Astrocyte (in vitro differentiated cells and primary cell): ENCODE measurements around the gene DMAP1. TPM values are rescaled to one million over a fixed set of nuclear protein-coding genes. Genes with fewer than 3 reads are reported as not detected.
"Not testable (repeated sequence)": the region's sequence is repeated elsewhere in the genome, so short reads cannot be mapped to it uniquely, and the experiment has no call there.

Experiments used
- DNase-seq: peaks from one replicate; pipeline ENCODE4 v3.0.0-alpha.2; 2010; ENCODE audit warnings: low read depth
- FAIRE-seq: peaks from 2 replicates; lab custom pipeline; 2011; peaks lifted over from hg19 to GRCh38; lab: Jason Lieb, UNC
- H2AFZ ChIP-seq: 2 replicates; pipeline ENCODE4 v1.6.0; 2012; ENCODE audit warnings: low read depth, low read length, inconsistent platforms
- H3K27ac ChIP-seq: 2 replicates; pipeline ENCODE4 v1.5.1; 2011; ENCODE audit warnings: low read depth, low read length, inconsistent platforms
- H3K27me3 ChIP-seq: 2 replicates; pipeline ENCODE4 v1.6.0; 2011; ENCODE audit warnings: low read length, inconsistent platforms; ENCODE audit not compliant: insufficient read depth
- H3K36me3 ChIP-seq: 2 replicates; pipeline ENCODE4 v1.5.1; 2011; ENCODE audit warnings: low read length, inconsistent platforms; ENCODE audit not compliant: insufficient read depth
- H3K4me1 ChIP-seq: 2 replicates; pipeline ENCODE4 v1.5.1; 2011; ENCODE audit warnings: low read length, inconsistent platforms; ENCODE audit not compliant: insufficient read depth
- H3K4me2 ChIP-seq: 2 replicates; pipeline ENCODE4 v1.6.0; 2012; ENCODE audit warnings: low read length, inconsistent platforms
- H3K4me3 ChIP-seq: 2 replicates; pipeline ENCODE4 v1.5.1; 2011; ENCODE audit warnings: low read depth, mild to moderate bottlenecking, low read length, inconsistent platforms; ENCODE audit not compliant: insufficient read depth
- H3K79me2 ChIP-seq: 2 replicates; pipeline ENCODE4 v1.6.0; 2012; ENCODE audit warnings: mild to moderate bottlenecking, low read length, inconsistent platforms; ENCODE audit not compliant: insufficient read depth
- H3K9ac ChIP-seq: 2 replicates; pipeline ENCODE4 v1.6.0; 2012; ENCODE audit warnings: mild to moderate bottlenecking, low read length, inconsistent platforms
- H3K9me3 ChIP-seq: 2 replicates; pipeline ENCODE4 v1.5.1; 2012; ENCODE audit warnings: low read depth, mild to moderate bottlenecking, low read length, inconsistent platforms; ENCODE audit not compliant: insufficient read depth
- H4K20me1 ChIP-seq: 2 replicates; pipeline ENCODE4 v1.6.0; 2012; ENCODE audit warnings: low read length, inconsistent platforms; ENCODE audit not compliant: insufficient read depth
- H3K27ac Mint-ChIP-seq: one replicate; pipeline ENCODE4 v1.8.0; 2021; ENCODE audit warnings: mild to moderate bottlenecking, mixed read lengths; ENCODE audit not compliant: unreplicated experiment
- H3K27me3 Mint-ChIP-seq: one replicate; pipeline ENCODE4 v1.8.0; 2021; ENCODE audit warnings: low read depth, mixed read lengths; ENCODE audit not compliant: unreplicated experiment
- H3K36me3 Mint-ChIP-seq: one replicate; pipeline ENCODE4 v1.8.0; 2021; ENCODE audit warnings: low read depth, mixed read lengths; ENCODE audit not compliant: unreplicated experiment
- H3K4me1 Mint-ChIP-seq: one replicate; pipeline ENCODE4 v1.8.0; 2021; ENCODE audit warnings: low read depth, mixed read lengths; ENCODE audit not compliant: unreplicated experiment
- H3K4me3 Mint-ChIP-seq: one replicate; pipeline ENCODE4 v1.8.0; 2021; ENCODE audit warnings: mild to moderate bottlenecking, moderate library complexity, mixed read lengths; ENCODE audit not compliant: unreplicated experiment
- H3K9me3 Mint-ChIP-seq: one replicate; pipeline ENCODE4 v1.8.0; 2021; ENCODE audit warnings: mild to moderate bottlenecking, mixed read lengths; ENCODE audit not compliant: unreplicated experiment
- CTCF ChIP-seq: IDR thresholded peaks from 2 replicates; pipeline ENCODE4 v1.5.1; 2011; ENCODE audit warnings: low read depth, mild to moderate bottlenecking, inconsistent platforms, low read length, moderate library complexity; ENCODE audit not compliant: insufficient read depth
- EZH2 ChIP-seq: IDR thresholded peaks from 2 replicates; pipeline ENCODE4 v1.6.1; 2012; ENCODE audit warnings: mild to moderate bottlenecking, low read length, inconsistent platforms; ENCODE audit not compliant: insufficient read depth
- total RNA-seq: library from RNA; stranded (reverse); gene quantifications from 2 replicates; pipeline ENCODE4 v1.2.1, GENCODE V29; 2021

The DMAP1 gene
- total RNA-seq, 1 donor from 2014 or later, result 33.8 TPM

DNA sequence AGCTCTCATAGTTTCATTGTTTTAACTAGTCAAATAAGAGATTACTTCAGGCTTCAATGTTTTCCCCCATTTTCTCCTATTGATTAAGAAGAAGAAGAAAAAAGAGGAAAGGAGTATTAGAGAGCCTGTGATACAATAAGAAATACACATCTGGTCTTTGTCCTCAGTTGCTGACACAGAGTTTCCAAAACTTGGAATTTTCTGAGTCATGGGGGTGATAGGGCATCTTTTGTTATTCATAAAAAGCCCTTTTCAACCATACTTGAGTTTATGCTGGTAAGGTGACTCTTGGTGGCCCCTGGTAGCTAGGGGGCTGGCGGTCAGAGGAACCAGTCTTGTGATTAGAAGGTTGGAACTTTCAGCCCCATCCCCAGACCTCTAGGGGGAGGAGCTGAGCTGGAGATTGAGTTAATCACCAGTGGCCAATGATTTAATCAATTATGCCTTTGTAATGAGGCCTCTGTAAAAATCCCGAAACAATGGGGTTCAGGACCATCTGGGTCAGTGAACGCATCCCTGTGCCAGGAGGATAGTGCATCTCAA, 42.9 kb upstream of the DMAP1 start:
- Mint-ChIP-seq H3K27me3 (no peaks in the 10 kb centered on the region), H3K4me3 (no peak overlapping the region), H3K27ac (no peak overlapping the region), H3K36me3 (no peaks in the 10 kb centered on the region), H3K9me3 (peaks cover 15% of the 10 kb centered on the region), H3K4me1 (no peaks in the 10 kb centered on the region)
- no peak overlapping the region for H2AFZ ChIP-seq
- H3K4me2 ChIP-seq, result no peak overlapping the region
- no peaks in the 10 kb centered on the region for H3K4me1 ChIP-seq
- no peak overlapping the region for H3K9ac ChIP-seq
- no peak overlapping the region for H3K4me3 ChIP-seq
- no peaks in the 10 kb centered on the region for H3K27me3 ChIP-seq
- TF ChIP-seq EZH2 (no peak), CTCF (no peak)
- no peaks in the 10 kb centered on the region for H3K36me3 ChIP-seq
- FAIRE-seq (no peak), DNase-seq (peak; percentile 47)
- H3K9me3 ChIP-seq, result peaks cover 2% of the 10 kb centered on the region
- no peaks in the 10 kb centered on the region for H4K20me1 ChIP-seq
- H3K79me2 ChIP-seq, result no peaks in the 10 kb centered on the region
- H3K27ac ChIP-seq, result no peak overlapping the region

- FAIRE-seq, result no peak
- Histone ChIP-seq H3K9ac (no peak overlapping the region), H2AFZ (no peak overlapping the region), H3K4me2 (no peak overlapping the region), H3K36me3 (no peaks in the 10 kb centered on the region), H3K4me1 (no peaks in the 10 kb centered on the region), H3K79me2 (no peaks in the 10 kb centered on the region), H3K4me3 (no peak overlapping the region), H3K9me3 (no peaks in the 10 kb centered on the region), H3K27ac (no peak overlapping the region), H4K20me1 (no peaks in the 10 kb centered on the region), H3K27me3 (no peaks in the 10 kb centered on the region)
- H3K27me3 Mint-ChIP-seq, result no peaks in the 10 kb centered on the region
- no peak for DNase-seq
- no peaks in the 10 kb centered on the region for H3K4me1 Mint-ChIP-seq
- H3K36me3 Mint-ChIP-seq, result no peaks in the 10 kb centered on the region
- no peak overlapping the region for H3K27ac Mint-ChIP-seq
- H3K9me3 Mint-ChIP-seq, result peaks cover 12% of the 10 kb centered on the region
- no peak for TF ChIP-seq EZH2
- H3K4me3 Mint-ChIP-seq, result no peak overlapping the region
These were observed 38.6 kb upstream of the DMAP1 start for GRCh38 chr1:44174630-44175029.

- FAIRE-seq (no peak), DNase-seq (no peak)
- H3K36me3 ChIP-seq, result no peaks in the 10 kb centered on the region
- Mint-ChIP-seq H3K9me3 (no peaks in the 10 kb centered on the region), H3K4me1 (no peaks in the 10 kb centered on the region), H3K27ac (no peak overlapping the region), H3K4me3 (no peak overlapping the region), H3K36me3 (no peaks in the 10 kb centered on the region), H3K27me3 (no peaks in the 10 kb centered on the region)
- H4K20me1 ChIP-seq, result no peaks in the 10 kb centered on the region
- H3K4me2 ChIP-seq, result no peak overlapping the region
- no peak overlapping the region for H2AFZ ChIP-seq
- H3K79me2 ChIP-seq, result no peaks in the 10 kb centered on the region
- no peak overlapping the region for H3K4me3 ChIP-seq
- no peak overlapping the region for H3K27ac ChIP-seq
- TF ChIP-seq EZH2, result no peak
- no peak overlapping the region for H3K9ac ChIP-seq
- H3K4me1 ChIP-seq, result no peaks in the 10 kb centered on the region
- no peaks in the 10 kb centered on the region for H3K9me3 ChIP-seq
- H3K27me3 ChIP-seq, result no peaks in the 10 kb centered on the region
These were observed 12.9 kb upstream of the DMAP1 start for GRCh38 chr1:44200336-44200735.

- H3K4me1 Mint-ChIP-seq, H3K9me3 Mint-ChIP-seq, H3K9me3 ChIP-seq, DNase-seq, H2AFZ ChIP-seq, H3K4me2 ChIP-seq, H3K36me3 Mint-ChIP-seq, H3K9ac ChIP-seq, H3K36me3 ChIP-seq, FAIRE-seq, H3K27ac ChIP-seq, H3K4me3 Mint-ChIP-seq, H3K27me3 ChIP-seq, H3K4me1 ChIP-seq, H3K27me3 Mint-ChIP-seq, H4K20me1 ChIP-seq, H3K79me2 ChIP-seq, H3K27ac Mint-ChIP-seq, H3K4me3 ChIP-seq: not testable (repeated sequence)
These were observed 6.7 kb upstream of the DMAP1 start for GRCh38 chr1:44206545-44206944.
